D721Med (cell line): ENCODE results near the gene PRORP.

Experiments
- DNase-seq: peaks from one replicate; pipeline ENCODE4 v3.0.0; 2011; ENCODE audit warnings: low spot score; ENCODE audit not compliant: insufficient read length
- FAIRE-seq: peaks from 2 replicates; lab custom pipeline; 2011; peaks lifted over from hg19 to GRCh38; lab: Jason Lieb, UNC
- CTCF ChIP-seq: IDR thresholded peaks from 2 replicates; pipeline ENCODE4 v1.5.1; 2012; ENCODE audit warnings: mild to moderate bottlenecking, control low read depth; ENCODE audit not compliant: insufficient read depth; ENCODE audit errors: missing control alignments

The PRORP gene

GRCh38 chr14:35117112-35117511 lies 5.2 kb upstream of the PRORP start:
- no peak for TF ChIP-seq CTCF
- FAIRE-seq, result no peak
- DNase-seq, result no peak

- DNase-seq (no peak), FAIRE-seq (no peak)
- TF ChIP-seq CTCF, result no peak
Observed at GRCh38 chr14:35121026-35121886, 1.1 kb upstream of the PRORP start.

GRCh38 chr14:35122696-35123387 lies 490 bp downstream of the PRORP start:
- FAIRE-seq, result no peak
- DNase-seq, result no peak
- TF ChIP-seq CTCF, result no peak

DNA sequence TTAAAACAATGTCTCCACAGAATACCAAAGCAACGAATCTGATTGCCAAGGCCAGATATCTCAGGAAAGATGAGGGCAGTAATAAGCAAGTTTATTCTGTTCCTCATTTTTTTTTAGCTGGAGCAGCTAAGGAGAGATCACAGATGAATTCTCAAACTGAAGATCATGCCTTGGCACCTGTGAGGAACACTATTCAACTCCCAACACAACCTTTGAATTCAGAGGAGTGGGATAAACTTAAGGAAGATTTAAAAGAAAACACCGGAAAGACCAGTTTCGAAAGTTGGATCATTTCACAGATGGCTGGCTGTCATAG lies 994 bp downstream of the PRORP start:
- TF ChIP-seq CTCF, result no peak
- DNase-seq (no peak), FAIRE-seq (no peak)

GRCh38 chr14:35124127-35124526 lies 1.8 kb downstream of the PRORP start:
- FAIRE-seq (no peak), DNase-seq (no peak)
- TF ChIP-seq CTCF, result no peak

- TF ChIP-seq CTCF, result no peak
- DNase-seq, result no peak
- no peak for FAIRE-seq
Observed at GRCh38 chr14:35133542-35134328, 11.4 kb downstream of the PRORP start.
